Mesothelial cell of epicardium (in vitro differentiated cells): ENCODE measurements around the gene SLC35G6. TPM values are rescaled to one million over a fixed set of nuclear protein-coding genes. Genes with fewer than 3 reads are reported as not detected.
A peak's percentile ranks its signal among the peaks of the same experiment; 100 is the strongest.

Source experiments
- DNase-seq, 2 experiments: peaks; one replicate each; pipeline ENCODE4 v3.0.0; 2021; ENCODE audit warnings: low spot score in 2 of 2; ENCODE audit not compliant: unreplicated experiment in 2 of 2
- H3K27ac Mint-ChIP-seq: 2 replicates; pipeline ENCODE4 v1.8.0; 2021; ENCODE audit warnings: mixed read lengths
- H3K27me3 Mint-ChIP-seq: 2 replicates; pipeline ENCODE4 v1.8.0; 2021; ENCODE audit warnings: low read depth, mixed read lengths
- H3K36me3 Mint-ChIP-seq: 2 replicates; pipeline ENCODE4 v1.8.0; 2021; ENCODE audit warnings: mixed read lengths
- H3K4me1 Mint-ChIP-seq: 2 replicates; pipeline ENCODE4 v1.8.0; 2021; ENCODE audit warnings: mixed read lengths
- H3K4me3 Mint-ChIP-seq: 2 replicates; pipeline ENCODE4 v1.8.0; 2021; ENCODE audit warnings: mild to moderate bottlenecking, moderate library complexity, mixed read lengths
- H3K9me3 Mint-ChIP-seq: 2 replicates; pipeline ENCODE4 v1.8.0; 2021; ENCODE audit warnings: mixed read lengths
- CTCF ChIP-seq: fragments of 200-600 bp; sonication (generic); IDR thresholded peaks from one replicate; pipeline ENCODE4 v1.5.0; 2021; ENCODE audit warnings: antibody characterized with exemption; ENCODE audit not compliant: unreplicated experiment
- total RNA-seq: library from RNA; stranded (reverse); gene quantifications from 3 replicates; pipeline ENCODE4 v1.2.1, GENCODE V29; 2021

Gene SLC35G6
- total RNA-seq, 1 donor from 2014 or later: not detected

DNA sequence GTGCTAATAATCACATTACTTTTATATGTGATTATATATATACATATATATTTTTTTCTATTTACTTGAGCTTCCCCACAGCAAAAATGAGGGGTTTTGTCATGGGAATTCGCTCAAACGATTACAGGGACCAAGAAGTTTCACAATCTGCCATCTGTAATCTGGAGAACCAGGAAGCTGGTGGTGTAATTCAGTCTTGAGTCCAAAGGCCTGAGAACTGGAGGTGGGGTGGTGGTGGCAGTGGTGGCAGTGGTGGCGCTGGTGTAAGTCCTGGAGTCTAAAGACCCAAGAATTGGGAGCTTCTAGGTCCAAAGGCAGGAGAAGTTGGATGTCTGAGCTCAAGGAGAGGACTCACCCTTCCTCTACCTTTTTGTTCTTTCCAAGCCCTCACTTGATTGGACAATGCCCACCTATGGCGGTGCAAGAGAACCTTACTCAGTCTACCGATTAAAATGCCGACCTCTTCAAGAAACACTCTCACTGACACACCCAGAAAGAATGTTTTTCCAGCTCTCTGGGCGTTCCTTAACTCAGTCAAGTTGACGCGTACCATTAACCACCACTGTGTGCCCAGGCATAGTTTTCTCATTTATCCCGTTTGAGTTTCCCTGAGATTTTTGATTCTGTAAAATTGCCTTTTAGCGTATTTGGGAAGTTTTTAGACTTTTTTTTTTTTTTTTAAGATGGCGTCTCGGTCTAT is 34.8 kb downstream of the SLC35G6 start:
- no peaks in the 10 kb centered on the region for H3K9me3 Mint-ChIP-seq
- DNase-seq: no peak

GRCh38 chr17:7523033-7523432 is 41.8 kb downstream of the SLC35G6 start:
- Mint-ChIP-seq H3K4me1 (no peaks in the 10 kb centered on the region), H3K36me3 (peaks cover 3% of the 10 kb centered on the region), H3K9me3 (peaks cover 9% of the 10 kb centered on the region), H3K4me3 (no peak overlapping the region), H3K27me3 (no peaks in the 10 kb centered on the region), H3K27ac (no peak overlapping the region)
- TF ChIP-seq CTCF: no peak
- DNase-seq: no peak

More for the DNA sequence above, 34.8 kb downstream of the SLC35G6 start:
- TF ChIP-seq CTCF: no peak
- Mint-ChIP-seq H3K4me1 (peaks cover 4% of the 10 kb centered on the region), H3K27ac (peak overlapping the region; percentile 34), H3K36me3 (peaks cover 16% of the 10 kb centered on the region), H3K27me3 (no peaks in the 10 kb centered on the region), H3K4me3 (no peak overlapping the region)

- DNase-seq: no peak
- Mint-ChIP-seq H3K4me1 (no peaks in the 10 kb centered on the region), H3K36me3 (peaks cover 9% of the 10 kb centered on the region), H3K9me3 (peaks cover 22% of the 10 kb centered on the region), H3K4me3 (no peak overlapping the region), H3K27me3 (no peaks in the 10 kb centered on the region), H3K27ac (no peak overlapping the region)
- TF ChIP-seq CTCF: no peak
These were observed 47.6 kb downstream of the SLC35G6 start for GRCh38 chr17:7528842-7529241.

GRCh38 chr17:7530023-7530900 is 49.0 kb downstream of the SLC35G6 start:
- Mint-ChIP-seq H3K4me3 (no peak overlapping the region), H3K9me3 (peaks cover 20% of the 10 kb centered on the region), H3K27ac (no peak overlapping the region), H3K4me1 (no peaks in the 10 kb centered on the region), H3K36me3 (peaks cover 9% of the 10 kb centered on the region), H3K27me3 (no peaks in the 10 kb centered on the region)
- no peak for TF ChIP-seq CTCF
- DNase-seq: no peak

Other genes starting within 250 kb of the SLC35G6 start
- 87.3 to 96.1 TPM (median 94.0 TPM) in 3 replicates for gene DVL2, start 246.9 kb upstream of the SLC35G6 start, total RNA-seq
- gene PHF23, start 242.0 kb upstream of the SLC35G6 start, total RNA-seq: 55.4 to 57.1 TPM (median 55.6 TPM) in 3 replicates
- 424 to 451 TPM (median 429 TPM) in 3 replicates for gene GABARAP, start 239.0 kb upstream of the SLC35G6 start, total RNA-seq
- gene CTDNEP1, start 229.7 kb upstream of the SLC35G6 start, total RNA-seq: 122 to 132 TPM (median 130 TPM) in 3 replicates
- 37.9 to 42.8 TPM (median 42.1 TPM) in 3 replicates for gene ELP5, start 229.2 kb upstream of the SLC35G6 start, total RNA-seq
- 79.2 to 86.1 TPM (median 79.9 TPM) in 3 replicates for gene CLDN7, start 219.0 kb upstream of the SLC35G6 start, total RNA-seq
- gene SLC2A4, start 199.7 kb upstream of the SLC35G6 start, total RNA-seq: 1.6 to 1.8 TPM (median 1.6 TPM) in 3 replicates
- gene YBX2, start 186.8 kb upstream of the SLC35G6 start, total RNA-seq: 1.9 to 3.3 TPM (median 2.2 TPM) in 3 replicates
- gene EIF5A, start 173.8 kb upstream of the SLC35G6 start, total RNA-seq: 265 to 278 TPM (median 273 TPM) in 3 replicates
- gene GPS2, start 166.1 kb upstream of the SLC35G6 start, total RNA-seq: 42.1 to 52.4 TPM (median 46.2 TPM) in 3 replicates
- 52.8 to 56.7 TPM (median 55.1 TPM) in 3 replicates for gene NEURL4, start 152.1 kb upstream of the SLC35G6 start, total RNA-seq
- gene ACAP1, start 144.9 kb upstream of the SLC35G6 start, total RNA-seq: 8.9 to 10.9 TPM (median 9.1 TPM) in 3 replicates
- gene KCTD11, start 129.3 kb upstream of the SLC35G6 start, total RNA-seq: 17.3 to 18.8 TPM (median 17.7 TPM) in 3 replicates
- gene TMEM95, start 126.3 kb upstream of the SLC35G6 start, total RNA-seq: 0.18 to 0.42 TPM in 2 of 3 replicates, not detected in the other
- 8.2 to 9.9 TPM (median 9.0 TPM) in 3 replicates for gene TNK1, start 100.4 kb upstream of the SLC35G6 start, total RNA-seq
- gene PLSCR3, start 86.9 kb upstream of the SLC35G6 start, total RNA-seq: 67.4 to 69.3 TPM (median 68.4 TPM) in 3 replicates
- 65.7 to 78.3 TPM (median 69.4 TPM) in 3 replicates for gene TMEM256, start 77.3 kb upstream of the SLC35G6 start, total RNA-seq
- 88.0 to 97.5 TPM (median 90.8 TPM) in 3 replicates for gene NLGN2, start 73.6 kb upstream of the SLC35G6 start, total RNA-seq
- 0.38 TPM in 1 of 3 replicates, not detected in the others for gene SPEM1, start 61.1 kb upstream of the SLC35G6 start, total RNA-seq
- not detected in 3 replicates for gene SPEM2, start 55.8 kb upstream of the SLC35G6 start, total RNA-seq
- not detected in 3 replicates for gene SPEM3, start 52.6 kb upstream of the SLC35G6 start, total RNA-seq
- gene TMEM102, start 46.0 kb upstream of the SLC35G6 start, total RNA-seq: 9.7 to 10.2 TPM (median 10.2 TPM) in 3 replicates
- gene FGF11, start 41.9 kb upstream of the SLC35G6 start, total RNA-seq: 24.8 to 26.8 TPM (median 26.5 TPM) in 3 replicates
- 15.9 to 17.7 TPM (median 16.0 TPM) in 3 replicates for gene CHRNB1, start 36.4 kb upstream of the SLC35G6 start, total RNA-seq
- gene ZBTB4, start 1.8 kb upstream of the SLC35G6 start, total RNA-seq: 36.4 to 40.1 TPM (median 39.7 TPM) in 3 replicates
- gene POLR2A, start 2.9 kb downstream of the SLC35G6 start, total RNA-seq: 195 to 208 TPM (median 204 TPM) in 3 replicates
- gene TNFSF12, start 67.6 kb downstream of the SLC35G6 start, total RNA-seq: 6.6 to 7.7 TPM (median 7.6 TPM) in 3 replicates
- gene TNFSF13, start 77.3 kb downstream of the SLC35G6 start, total RNA-seq: 4.3 to 6.1 TPM (median 5.2 TPM) in 3 replicates
- gene SENP3, start 80.5 kb downstream of the SLC35G6 start, total RNA-seq: 50.3 to 55.9 TPM (median 51.5 TPM) in 3 replicates
- gene CD68, start 98.2 kb downstream of the SLC35G6 start, total RNA-seq: 0.44 to 0.86 TPM (median 0.78 TPM) in 3 replicates
- gene MPDU1, start 102.4 kb downstream of the SLC35G6 start, total RNA-seq: 44.8 to 45.5 TPM (median 45.5 TPM) in 3 replicates
- gene SOX15, start 108.6 kb downstream of the SLC35G6 start, total RNA-seq: 2.0 to 2.3 TPM (median 2.1 TPM) in 3 replicates
- gene FXR2, start 133.5 kb downstream of the SLC35G6 start, total RNA-seq: 43.2 to 44.5 TPM (median 43.4 TPM) in 3 replicates
- gene SAT2, start 146.4 kb downstream of the SLC35G6 start, total RNA-seq: 80.6 to 95.0 TPM (median 87.7 TPM) in 3 replicates
- gene SHBG, start 148.7 kb downstream of the SLC35G6 start, total RNA-seq: 0.60 to 0.84 TPM (median 0.82 TPM) in 3 replicates
- 9.6 to 10.5 TPM (median 10.2 TPM) in 3 replicates for gene ATP1B2, start 169.5 kb downstream of the SLC35G6 start, total RNA-seq
- 98.8 to 105 TPM (median 101 TPM) in 3 replicates for gene TP53, start 206.0 kb downstream of the SLC35G6 start, total RNA-seq
- 12.3 to 13.6 TPM (median 13.1 TPM) in 3 replicates for gene WRAP53, start 207.0 kb downstream of the SLC35G6 start, total RNA-seq
- 27.3 to 28.2 TPM (median 28.1 TPM) in 3 replicates for gene EFNB3, start 223.8 kb downstream of the SLC35G6 start, total RNA-seq
- gene DNAH2, start 236.3 kb downstream of the SLC35G6 start, total RNA-seq: 0.18 to 0.64 TPM (median 0.25 TPM) in 3 replicates